Tibial nerve (tissue), 4 donors: Measurements from ENCODE around the gene ZBTB20. TPM values are rescaled to one million over a fixed set of nuclear protein-coding genes. Genes with fewer than 3 reads are reported as not detected.

Source experiments
- DNase-seq, 2 donors: peaks; one replicate each; pipeline ENCODE4 v3.0.0-alpha.2; 2019; ENCODE audit warnings: low spot score in 2 of 2
- H3K27ac ChIP-seq, 4 donors: fragments of 200-600 bp; sonication (generic) in 3 of 4; one replicate each; pipeline ENCODE4 v1.5.1; 2017 to 2019; ENCODE audit warnings: mild to moderate bottlenecking in 1 of 4
- H3K27me3 ChIP-seq, 2 donors: fragments of 200-600 bp; sonication (generic) in 1 of 2; one replicate each; pipeline versions ENCODE4 v1.5.1 to v1.6.0; 2017 to 2019
- H3K36me3 ChIP-seq, 3 donors: fragments of 200-600 bp; sonication (generic); one replicate each; pipeline ENCODE4 v1.5.1; 2018 to 2019
- H3K4me1 ChIP-seq, 4 donors: fragments of 200-600 bp; sonication (generic) in 3 of 4; one replicate each; pipeline ENCODE4 v1.5.1; 2017 to 2019
- H3K4me3 ChIP-seq, 4 donors: fragments of 200-600 bp; sonication (generic) in 3 of 4; one replicate each; pipeline ENCODE4 v1.5.1; 2017 to 2019; ENCODE audit warnings: mild to moderate bottlenecking in 1 of 4, moderate library complexity in 1 of 4
- H3K9me3 ChIP-seq, 4 donors: fragments of 200-600 bp; sonication (generic) in 3 of 4; one replicate each; pipeline ENCODE4 v1.5.1; 2017 to 2019
- EP300 ChIP-seq, 2 donors: sonication (generic); formaldehyde crosslinking; IDR thresholded peaks; one replicate each; pipeline ENCODE4 v1.6.1; 2017; ENCODE audit warnings: antibody characterized with exemption in 2 of 2, mild to moderate bottlenecking in 1 of 2
- POLR2A ChIP-seq, 2 donors: fragments of 450-650 bp; IDR thresholded peaks; one replicate each; pipeline ENCODE4 v1.6.1; 2017; ENCODE audit warnings: antibody characterized with exemption in 2 of 2, mild to moderate bottlenecking in 2 of 2, moderate library complexity in 2 of 2
- WGBS, 2 donors: methylation state at CpG; one replicate each; pipeline ENCODE4 v1.1.5; 2018; 5-methylcytosine and 5-hydroxymethylcytosine counted together
- total RNA-seq, 4 donors: library from RNA; depleted of rRNA; stranded (reverse); fragments of >200 nt; gene quantifications; one replicate each; pipeline ENCODE4 v1.1.0, GENCODE V29; 2016
- TF ChIP-seq, protein P1 (sequence below), 5 experiments: fragments of 200-600 bp in 3 of 5; fragments of 450-650 bp in 2 of 5; sonication (generic) in 3 of 5; IDR thresholded peaks; one replicate each; pipeline ENCODE4 v1.5.1; 2016 to 2019; ENCODE audit warnings: antibody characterized with exemption in 5 of 5, mild to moderate bottlenecking in 3 of 5, moderate library complexity in 2 of 5

Gene ZBTB20
- total RNA-seq, 4 donors from 2014 or later = 63.3 to 127 (median 102) TPM

DNA sequence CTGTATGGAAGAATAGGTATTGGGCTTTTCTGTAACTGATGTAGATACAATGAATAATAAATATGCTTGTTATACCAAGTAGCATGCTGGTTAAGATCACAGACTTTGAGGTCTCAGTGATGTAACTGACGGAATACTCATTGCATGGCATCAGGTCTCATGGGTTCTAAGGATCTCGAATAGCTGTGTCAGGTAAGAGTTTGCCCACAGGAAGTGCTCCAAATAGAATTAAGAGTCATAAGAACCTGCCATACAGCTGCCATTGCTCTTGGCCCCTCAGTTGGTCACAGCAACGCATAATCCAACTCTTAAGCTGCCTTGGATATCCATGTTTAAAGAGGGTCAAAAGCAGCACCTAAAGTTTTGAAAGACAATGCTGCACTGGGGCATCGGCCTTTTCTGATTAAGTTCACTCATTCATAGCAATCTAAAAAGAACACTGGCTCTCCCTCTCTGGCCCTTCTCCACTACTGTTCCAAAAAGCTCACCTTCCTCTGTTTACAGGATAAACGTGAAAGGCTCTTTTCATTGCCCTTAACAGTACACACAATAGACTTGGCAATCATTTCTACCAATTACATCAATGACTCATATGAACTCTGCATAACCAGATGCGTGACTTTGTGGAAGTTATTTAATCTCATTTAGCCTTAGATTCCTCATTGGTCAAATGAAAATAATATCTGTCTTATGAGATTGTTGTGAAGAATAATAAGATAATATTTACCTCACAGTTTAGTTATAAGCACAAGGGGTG, 74.6 kb downstream of the ZBTB20 start:
- H3K9me3 ChIP-seq = peaks cover 0 to 3% (median 0%) of the 10 kb centered on the region in 4 donors
- peaks cover 0 to 59% (median 5%) of the 10 kb centered on the region in 4 donors for H3K4me1 ChIP-seq
- 59 to 60% methylated on average over 6 of the region's 6 CpGs for WGBS, 2 donors
- TF ChIP-seq POLR2A (IDR thresholded peaks at IDR 0.05) = no peak
- no peak for TF ChIP-seq EP300 (IDR thresholded peaks at IDR 0.05)
- TF ChIP-seq, protein P1, sequence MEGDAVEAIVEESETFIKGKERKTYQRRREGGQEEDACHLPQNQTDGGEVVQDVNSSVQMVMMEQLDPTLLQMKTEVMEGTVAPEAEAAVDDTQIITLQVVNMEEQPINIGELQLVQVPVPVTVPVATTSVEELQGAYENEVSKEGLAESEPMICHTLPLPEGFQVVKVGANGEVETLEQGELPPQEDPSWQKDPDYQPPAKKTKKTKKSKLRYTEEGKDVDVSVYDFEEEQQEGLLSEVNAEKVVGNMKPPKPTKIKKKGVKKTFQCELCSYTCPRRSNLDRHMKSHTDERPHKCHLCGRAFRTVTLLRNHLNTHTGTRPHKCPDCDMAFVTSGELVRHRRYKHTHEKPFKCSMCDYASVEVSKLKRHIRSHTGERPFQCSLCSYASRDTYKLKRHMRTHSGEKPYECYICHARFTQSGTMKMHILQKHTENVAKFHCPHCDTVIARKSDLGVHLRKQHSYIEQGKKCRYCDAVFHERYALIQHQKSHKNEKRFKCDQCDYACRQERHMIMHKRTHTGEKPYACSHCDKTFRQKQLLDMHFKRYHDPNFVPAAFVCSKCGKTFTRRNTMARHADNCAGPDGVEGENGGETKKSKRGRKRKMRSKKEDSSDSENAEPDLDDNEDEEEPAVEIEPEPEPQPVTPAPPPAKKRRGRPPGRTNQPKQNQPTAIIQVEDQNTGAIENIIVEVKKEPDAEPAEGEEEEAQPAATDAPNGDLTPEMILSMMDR (IDR thresholded peaks at IDR 0.05) = no peak
- no peak overlapping the region for H3K4me3 ChIP-seq
- H3K27me3 ChIP-seq = no peaks in the 10 kb centered on the region
- peaks cover 0 to 16% (median 0%) of the 10 kb centered on the region in 3 donors for H3K36me3 ChIP-seq
- peak overlapping the region in 3 of 4 donors; percentile 48 to 91 (median 78) for H3K27ac ChIP-seq
- DNase-seq = no peak

DNA sequence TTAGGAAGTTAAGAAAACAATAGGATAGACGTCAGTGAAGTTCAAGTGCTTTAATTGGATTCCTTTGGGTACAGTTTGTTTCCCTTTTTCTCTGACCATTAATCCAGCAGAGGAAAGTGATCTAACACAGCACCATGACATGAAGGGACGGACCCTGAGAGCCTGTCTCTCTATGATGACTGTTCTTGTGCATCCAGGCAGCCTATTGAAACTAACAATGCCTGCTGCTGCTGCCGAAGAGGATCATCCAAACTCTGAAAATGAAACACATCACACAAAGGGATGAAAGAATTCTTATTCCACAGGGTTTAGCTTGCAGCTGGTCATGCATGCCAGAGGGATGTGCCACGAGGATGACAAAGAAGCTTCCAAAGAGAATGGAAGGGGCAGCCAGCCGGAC, 75.5 kb downstream of the ZBTB20 start:
- H3K4me3 ChIP-seq = peak overlapping the region in 2 of 4 donors; percentile 2 to 8
- H3K4me1 ChIP-seq = peaks cover 0 to 60% (median 5%) of the 10 kb centered on the region in 4 donors
- 23 to 29% methylated on average over 5 of the region's 5 CpGs for WGBS, 2 donors
- H3K27me3 ChIP-seq = no peaks in the 10 kb centered on the region
- peaks cover 0 to 8% (median 0%) of the 10 kb centered on the region in 3 donors for H3K36me3 ChIP-seq
- DNase-seq = no peak
- H3K27ac ChIP-seq = peak overlapping the region; percentile 34 to 91 (median 64)
- TF ChIP-seq EP300 (IDR thresholded peaks at IDR 0.05) = peak in 1 of 2 donors; percentile 50
- TF ChIP-seq, protein P1 (IDR thresholded peaks at IDR 0.05) = no peak
- no peaks in the 10 kb centered on the region for H3K9me3 ChIP-seq

GRCh38 chr3:115071166-115071565, 75.9 kb downstream of the ZBTB20 start:
- H3K4me3 ChIP-seq = no peak overlapping the region
- H3K36me3 ChIP-seq = peaks cover 0 to 3% (median 0%) of the 10 kb centered on the region in 3 donors
- DNase-seq = no peak
- TF ChIP-seq, protein P1 (IDR thresholded peaks at IDR 0.05) = no peak
- TF ChIP-seq POLR2A (IDR thresholded peaks at IDR 0.05) = no peak
- TF ChIP-seq EP300 (IDR thresholded peaks at IDR 0.05) = no peak
- 43 to 54% methylated on average over 2 of the region's 2 CpGs for WGBS, 2 donors
- H3K27me3 ChIP-seq = no peaks in the 10 kb centered on the region
- peaks cover 0 to 65% (median 5%) of the 10 kb centered on the region in 4 donors for H3K4me1 ChIP-seq
- peak overlapping the region in 3 of 4 donors; percentile 51 to 91 (median 78) for H3K27ac ChIP-seq
- H3K9me3 ChIP-seq = no peaks in the 10 kb centered on the region

GRCh38 chr3:115068799-115069198, 78.3 kb downstream of the ZBTB20 start:
- DNase-seq = no peak
- peak overlapping the region in 2 of 4 donors; percentile 53 to 91 for H3K27ac ChIP-seq
- TF ChIP-seq EP300 (IDR thresholded peaks at IDR 0.05) (no peak), POLR2A (IDR thresholded peaks at IDR 0.05) (no peak)
- TF ChIP-seq, protein P1 (IDR thresholded peaks at IDR 0.05) = no peak
- no peaks in the 10 kb centered on the region for H3K27me3 ChIP-seq
- no peak overlapping the region for H3K4me3 ChIP-seq
- H3K9me3 ChIP-seq = no peaks in the 10 kb centered on the region
- peaks cover 0 to 71% (median 5%) of the 10 kb centered on the region in 4 donors for H3K4me1 ChIP-seq
- H3K36me3 ChIP-seq = no peaks in the 10 kb centered on the region

- Histone ChIP-seq H3K36me3 (no peaks in the 10 kb centered on the region), H3K27ac (peak overlapping the region in 3 of 4 donors; percentile 21 to 73 (median 65)), H3K4me3 (no peak overlapping the region), H3K9me3 (no peaks in the 10 kb centered on the region), H3K27me3 (no peaks in the 10 kb centered on the region), H3K4me1 (peaks cover 0 to 37% (median 0%) of the 10 kb centered on the region in 4 donors)
- TF ChIP-seq, protein P1 (IDR thresholded peaks at IDR 0.05) = no peak
- TF ChIP-seq EP300 (IDR thresholded peaks at IDR 0.05) (no peak), POLR2A (IDR thresholded peaks at IDR 0.05) (no peak)
- no peak for DNase-seq
Observed at GRCh38 chr3:115062412-115062956, 84.6 kb downstream of the ZBTB20 start.
